ENCODE results near the gene PPIL4. TPM values are rescaled to one million over a fixed set of nuclear protein-coding genes. Genes with fewer than 3 reads are reported as not detected.

Gene PPIL4
- total RNA-seq, 1 donor from 2014 or later, result 15.7 TPM

GRCh38 chr6:149503872-149504271 is 42.0 kb downstream of the PPIL4 start:
- no peaks in the 10 kb centered on the region for H3K9me3 ChIP-seq (replicated peaks)
- no peak for TF ChIP-seq CTCF (IDR thresholded peaks at IDR 0.05; ENCODE audit: borderline replicate concordance)
- H3K4me1 ChIP-seq, result peaks cover 6% of the 10 kb centered on the region
- H3K36me3 ChIP-seq, result peaks cover 19% of the 10 kb centered on the region
- no peaks in the 10 kb centered on the region for H3K27me3 ChIP-seq (ENCODE audit: low read depth)
- no peak overlapping the region for H3K4me3 ChIP-seq
- DNase-seq, result no peak
- intact Hi-C loops (cut with micrococcal nuclease), result no loop called here
- H3K27ac ChIP-seq (replicated peaks), result no peak overlapping the region

DNA sequence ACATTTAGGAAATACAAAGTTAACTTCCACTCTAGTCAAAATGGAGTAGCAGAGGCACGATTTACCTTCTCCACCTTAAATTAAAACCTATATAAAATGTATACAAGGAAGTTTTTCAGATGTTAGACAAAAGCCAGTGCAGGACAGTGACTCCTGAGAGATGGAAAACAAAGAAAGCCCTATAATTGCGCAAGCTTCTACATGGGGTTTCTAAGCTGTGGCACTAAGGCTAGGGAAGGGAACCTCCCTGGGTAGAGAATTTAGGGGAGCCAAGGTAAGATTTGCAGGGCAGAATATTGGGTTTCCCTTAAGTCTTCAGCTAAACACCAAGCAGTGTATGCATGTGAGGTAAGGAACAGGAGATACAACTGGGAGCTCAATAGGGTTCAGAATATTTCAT is 42.6 kb downstream of the PPIL4 start:
- peaks cover 9% of the 10 kb centered on the region for H3K4me1 ChIP-seq
- no peak overlapping the region for H3K4me3 ChIP-seq
- H3K27me3 ChIP-seq (ENCODE audit: low read depth), result no peaks in the 10 kb centered on the region
- no peak for DNase-seq
- intact Hi-C loops (cut with micrococcal nuclease), result no loop called here
- no peaks in the 10 kb centered on the region for H3K9me3 ChIP-seq (replicated peaks)
- no peak for TF ChIP-seq CTCF (IDR thresholded peaks at IDR 0.05; ENCODE audit: borderline replicate concordance)
- peaks cover 19% of the 10 kb centered on the region for H3K36me3 ChIP-seq
- no peak overlapping the region for H3K27ac ChIP-seq (replicated peaks)

GRCh38 chr6:149501768-149502167 is 44.1 kb downstream of the PPIL4 start:
- no peaks in the 10 kb centered on the region for H3K27me3 ChIP-seq (ENCODE audit: low read depth)
- peaks cover 9% of the 10 kb centered on the region for H3K4me1 ChIP-seq
- no peak overlapping the region for H3K27ac ChIP-seq (replicated peaks)
- no peak for TF ChIP-seq CTCF (IDR thresholded peaks at IDR 0.05; ENCODE audit: borderline replicate concordance)
- DNase-seq, result no peak
- intact Hi-C loops (cut with micrococcal nuclease), result no loop called here
- peaks cover 19% of the 10 kb centered on the region for H3K36me3 ChIP-seq
- no peak overlapping the region for H3K4me3 ChIP-seq
- H3K9me3 ChIP-seq (replicated peaks), result no peaks in the 10 kb centered on the region

DNA sequence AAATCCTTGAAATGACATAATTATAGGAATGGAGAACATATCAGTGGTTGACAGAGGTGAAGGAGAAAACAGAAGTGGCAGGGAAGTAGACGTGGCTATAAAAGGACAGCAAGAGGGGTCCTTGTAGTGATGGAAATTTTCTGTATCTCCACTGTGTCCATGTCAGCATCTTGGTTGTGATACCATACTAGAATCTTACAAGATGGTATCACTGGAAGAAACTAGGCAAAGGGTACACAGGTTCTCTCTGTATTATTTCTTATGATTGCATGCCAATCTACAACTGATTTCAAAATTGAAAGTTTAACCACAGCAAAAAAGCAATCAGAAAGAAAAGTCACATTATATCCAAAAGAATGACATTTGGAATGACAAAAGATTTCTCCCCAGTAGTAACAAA is 44.6 kb downstream of the PPIL4 start:
- DNase-seq, result no peak
- intact Hi-C loops (cut with micrococcal nuclease), result no loop called here
- Histone ChIP-seq H3K36me3 (peaks cover 19% of the 10 kb centered on the region), H3K4me1 (peaks cover 9% of the 10 kb centered on the region), H3K4me3 (no peak overlapping the region), H3K9me3 (replicated peaks) (no peaks in the 10 kb centered on the region), H3K27me3 (ENCODE audit: low read depth) (no peaks in the 10 kb centered on the region), H3K27ac (replicated peaks) (no peak overlapping the region)
- no peak for TF ChIP-seq CTCF (IDR thresholded peaks at IDR 0.05; ENCODE audit: borderline replicate concordance)

DNA sequence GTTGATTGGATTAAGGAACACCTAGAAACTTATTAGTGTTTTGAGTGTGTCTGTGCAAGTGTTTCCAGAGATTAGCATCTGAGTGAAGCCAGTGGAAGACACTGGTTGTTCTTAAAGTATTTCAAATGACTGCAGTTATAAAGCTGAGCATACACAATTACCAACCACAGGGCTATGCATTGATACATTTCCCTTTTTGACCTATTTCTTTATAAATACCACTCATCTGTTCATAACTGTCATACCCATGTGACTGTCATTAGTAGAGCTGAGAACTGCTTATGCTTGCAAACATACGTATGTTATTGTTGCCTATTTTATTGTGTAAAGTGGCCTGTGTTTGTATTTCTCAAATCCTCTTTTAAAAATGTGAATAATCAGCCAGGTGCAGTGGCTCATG is 45.7 kb downstream of the PPIL4 start:
- TF ChIP-seq CTCF (IDR thresholded peaks at IDR 0.05; ENCODE audit: borderline replicate concordance), result no peak
- no peak overlapping the region for H3K27ac ChIP-seq (replicated peaks)
- intact Hi-C loops (cut with micrococcal nuclease), result no loop called here
- H3K36me3 ChIP-seq, result peaks cover 10% of the 10 kb centered on the region
- H3K27me3 ChIP-seq (ENCODE audit: low read depth), result no peaks in the 10 kb centered on the region
- H3K4me1 ChIP-seq, result peaks cover 9% of the 10 kb centered on the region
- DNase-seq, result no peak
- H3K9me3 ChIP-seq (replicated peaks), result no peaks in the 10 kb centered on the region
- no peak overlapping the region for H3K4me3 ChIP-seq

- intact Hi-C loops (cut with micrococcal nuclease), result no loop called here
- no peak for TF ChIP-seq CTCF (IDR thresholded peaks at IDR 0.05; ENCODE audit: borderline replicate concordance)
- Histone ChIP-seq H3K4me1 (peaks cover 9% of the 10 kb centered on the region), H3K4me3 (no peak overlapping the region), H3K27ac (replicated peaks) (no peak overlapping the region), H3K36me3 (no peaks in the 10 kb centered on the region), H3K9me3 (replicated peaks) (no peaks in the 10 kb centered on the region), H3K27me3 (ENCODE audit: low read depth) (no peaks in the 10 kb centered on the region)
- DNase-seq, result no peak
Measured at GRCh38 chr6:149499066-149499465, 46.8 kb downstream of the PPIL4 start.
